GM04504 (cell line): ENCODE results near the gene MT1B.
A peak's percentile ranks its signal among the peaks of the same experiment; 100 is the strongest.
"Not testable (repeated sequence)": the region's sequence is repeated elsewhere in the genome, so short reads cannot be mapped to it uniquely, and the experiment has no call there.

ENCODE experiments used
- DNase-seq: peaks from one replicate; pipeline ENCODE4 v3.0.0-alpha.2; 2012; ENCODE audit warnings: low read depth

Gene MT1B

GRCh38 chr16:56667581-56668571, 16.2 kb downstream of the MT1B start, which contains the start of gene MT1G:
Gene MT1G (minus strand): TSS chr16:56668065. CDS start chr16:56667993, 72 bp downstream.
- no peak for DNase-seq

- DNase-seq: no peak
These were observed 17.5 kb downstream of the MT1B start, which contains the start of gene MT1H for GRCh38 chr16:56669005-56669839. Gene MT1H (plus strand): TSS chr16:56669814. CDS start chr16:56669885, 71 bp downstream.

GRCh38 chr16:56669840-56670619, 18.3 kb downstream of the MT1B start:
- DNase-seq: no peak

- no peak for DNase-seq
These were observed 18.9 kb downstream of the MT1B start for GRCh38 chr16:56670620-56670934.

GRCh38 chr16:56671691-56672090, 20.0 kb downstream of the MT1B start:
- not testable (repeated sequence) for DNase-seq

GRCh38 chr16:56672171-56672570, 20.5 kb downstream of the MT1B start:
- DNase-seq: not testable (repeated sequence)

- DNase-seq: no peak
These were observed 21.3 kb downstream of the MT1B start for GRCh38 chr16:56672761-56673536.

GRCh38 chr16:56673921-56674320, 22.2 kb downstream of the MT1B start:
- no peak for DNase-seq

GRCh38 chr16:56674570-56674969, 22.9 kb downstream of the MT1B start:
- DNase-seq: not testable (repeated sequence)

- DNase-seq: no peak
These were observed 24.1 kb downstream of the MT1B start for GRCh38 chr16:56675685-56676210.

GRCh38 chr16:56677474-56677873, 25.8 kb downstream of the MT1B start:
- DNase-seq: no peak

GRCh38 chr16:56679078-56679730, 27.5 kb downstream of the MT1B start:
- no peak for DNase-seq

GRCh38 chr16:56679818-56680217, 28.1 kb downstream of the MT1B start:
- no peak for DNase-seq

- DNase-seq: peak; percentile 73
These were observed 30.4 kb downstream of the MT1B start, which contains the start of gene MT1X for GRCh38 chr16:56681939-56682702. Gene MT1X (plus strand): TSS chr16:56682470. CDS start chr16:56682541, 71 bp downstream.

GRCh38 chr16:56682703-56683397, 31.2 kb downstream of the MT1B start:
- DNase-seq: no peak

- no peak for DNase-seq
These were observed 31.9 kb downstream of the MT1B start for GRCh38 chr16:56683424-56684172.

- DNase-seq: no peak
These were observed 32.7 kb downstream of the MT1B start for GRCh38 chr16:56684256-56684925.
